ENCODE results near the gene PSMD9. TPM values are rescaled to one million over a fixed set of nuclear protein-coding genes. Genes with fewer than 3 reads are reported as not detected.

Gene PSMD9
- total and polyA plus RNA-seq, 12 donors = 13.6 to 117 (median 34.4) TPM

DNA sequence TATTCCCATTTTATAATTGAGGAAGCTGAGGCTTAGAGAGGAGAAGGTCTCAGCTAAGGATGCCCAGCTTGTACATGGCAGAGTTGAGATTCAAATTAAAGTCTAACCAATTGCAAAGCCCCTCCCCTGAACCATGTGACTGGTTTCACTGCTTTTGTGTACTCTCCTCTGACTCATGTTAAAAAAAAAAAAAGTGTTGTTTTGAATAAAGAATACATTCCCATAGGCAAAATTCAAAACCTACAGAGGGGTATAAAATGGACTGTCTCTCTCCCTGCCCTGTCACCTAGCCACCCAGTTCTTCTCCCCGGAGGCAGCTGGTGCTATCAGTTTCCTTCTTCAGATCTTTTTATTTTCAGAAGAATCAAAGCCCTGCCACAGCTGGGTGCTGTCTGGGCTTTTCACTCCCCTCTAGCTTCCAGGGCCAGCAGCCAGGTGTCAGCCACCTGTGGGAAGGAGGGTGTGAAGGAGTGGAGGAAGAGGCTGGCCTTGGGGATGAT, 5.4 kb downstream of the PSMD9 start:
- ATAC-seq (no peak), DNase-seq (no peak)
- Histone ChIP-seq H3K27me3 (no peaks in the 10 kb centered on the region), H3K9me3 (no peaks in the 10 kb centered on the region), H3K27ac (no peak overlapping the region), H3K4me1 (peaks cover 8 to 29% (median 25%) of the 10 kb centered on the region in 9 donors), H3K4me3 (no peak overlapping the region), H3K36me3 (peaks cover 0 to 77% (median 30%) of the 10 kb centered on the region in 9 donors)
- 39 to 55% methylated on average over 1 of the region's 1 CpG for WGBS, 2 donors
- intact Hi-C loops (cut with DNase I) = loop anchor here in 3 of 10 donors (10.0 kb wide), 2 partner anchors 79 to 199 kb away; no protein-coding TSS in a partner anchor
- TF ChIP-seq, protein P1, sequence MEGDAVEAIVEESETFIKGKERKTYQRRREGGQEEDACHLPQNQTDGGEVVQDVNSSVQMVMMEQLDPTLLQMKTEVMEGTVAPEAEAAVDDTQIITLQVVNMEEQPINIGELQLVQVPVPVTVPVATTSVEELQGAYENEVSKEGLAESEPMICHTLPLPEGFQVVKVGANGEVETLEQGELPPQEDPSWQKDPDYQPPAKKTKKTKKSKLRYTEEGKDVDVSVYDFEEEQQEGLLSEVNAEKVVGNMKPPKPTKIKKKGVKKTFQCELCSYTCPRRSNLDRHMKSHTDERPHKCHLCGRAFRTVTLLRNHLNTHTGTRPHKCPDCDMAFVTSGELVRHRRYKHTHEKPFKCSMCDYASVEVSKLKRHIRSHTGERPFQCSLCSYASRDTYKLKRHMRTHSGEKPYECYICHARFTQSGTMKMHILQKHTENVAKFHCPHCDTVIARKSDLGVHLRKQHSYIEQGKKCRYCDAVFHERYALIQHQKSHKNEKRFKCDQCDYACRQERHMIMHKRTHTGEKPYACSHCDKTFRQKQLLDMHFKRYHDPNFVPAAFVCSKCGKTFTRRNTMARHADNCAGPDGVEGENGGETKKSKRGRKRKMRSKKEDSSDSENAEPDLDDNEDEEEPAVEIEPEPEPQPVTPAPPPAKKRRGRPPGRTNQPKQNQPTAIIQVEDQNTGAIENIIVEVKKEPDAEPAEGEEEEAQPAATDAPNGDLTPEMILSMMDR (IDR thresholded peaks at IDR 0.05) = no peak

- intact Hi-C loops (cut with DNase I) = loop anchor here in 3 of 10 donors (10.0 kb wide), 2 partner anchors 80 to 200 kb away; no protein-coding TSS in a partner anchor
- peaks cover 6 to 23% (median 19%) of the 10 kb centered on the region in 9 donors for H3K4me1 ChIP-seq
- no peaks in the 10 kb centered on the region for H3K9me3 ChIP-seq
- no peaks in the 10 kb centered on the region for H3K27me3 ChIP-seq
- TF ChIP-seq, protein P1 (IDR thresholded peaks at IDR 0.05) = peak in 2 of 9 donors; percentile 8 to 25
- H3K27ac ChIP-seq = no peak overlapping the region
- 57 to 67% methylated on average over 7 of the region's 7 CpGs for WGBS, 2 donors
- H3K36me3 ChIP-seq = peaks cover 0 to 83% (median 35%) of the 10 kb centered on the region in 9 donors
- ATAC-seq (peak in 1 of 8 donors; percentile 37), DNase-seq (no peak)
- H3K4me3 ChIP-seq = no peak overlapping the region
Measured at GRCh38 chr12:121894633-121895032, 6.0 kb downstream of the PSMD9 start.

- no peaks in the 10 kb centered on the region for H3K27me3 ChIP-seq
- DNase-seq = no peak
- H3K4me1 ChIP-seq = peaks cover 0 to 11% (median under 1%) of the 10 kb centered on the region in 9 donors
- peaks cover 0 to 96% (median 69%) of the 10 kb centered on the region in 9 donors for H3K36me3 ChIP-seq
- H3K27ac ChIP-seq = no peak overlapping the region
- TF ChIP-seq, protein P1 (IDR thresholded peaks at IDR 0.05) = no peak
- H3K9me3 ChIP-seq = no peaks in the 10 kb centered on the region
- ATAC-seq = no peak
- intact Hi-C loops (cut with DNase I) = loop anchor here in 3 of 10 donors (10.0 kb wide), 2 partner anchors 83 to 203 kb away; no protein-coding TSS in a partner anchor
- WGBS, 2 donors = 89 to 94% methylated on average over 5 of the region's 5 CpGs
- H3K4me3 ChIP-seq = no peak overlapping the region
Measured at GRCh38 chr12:121898287-121898686, 9.7 kb downstream of the PSMD9 start.

GRCh38 chr12:121899590-121899989, 11.0 kb downstream of the PSMD9 start:
- Histone ChIP-seq H3K9me3 (no peaks in the 10 kb centered on the region), H3K4me1 (peaks cover 0 to 2% (median 0%) of the 10 kb centered on the region in 9 donors), H3K36me3 (peaks cover 0 to 100% (median 79%) of the 10 kb centered on the region in 9 donors), H3K27me3 (no peaks in the 10 kb centered on the region), H3K27ac (no peak overlapping the region), H3K4me3 (no peak overlapping the region)
- DNase-seq (no peak), ATAC-seq (peak in 2 of 8 donors; percentile 7 to 38)
- intact Hi-C loops (cut with DNase I) = loop anchor here in 3 of 10 donors (10.0 kb wide), 2 partner anchors 85 to 205 kb away; no protein-coding TSS in a partner anchor
- WGBS, 2 donors = 93% methylated on average over 14 of the region's 14 CpGs
- TF ChIP-seq, protein P1 (IDR thresholded peaks at IDR 0.05) = no peak

Data from heart right ventricle (tissue), 16 donors.